HEK293 (cell line): ENCODE data around the gene KRT16.

Source experiments
- GFI1B ChIP-seq: fragments of 450-650 bp; formaldehyde crosslinking; IDR thresholded peaks from 2 replicates; pipeline ENCODE4 v1.5.1; 2016; ENCODE audit warnings: missing biosample characterization, missing genetic modification characterization
- HOXD13 ChIP-seq: sonication (generic); formaldehyde crosslinking; IDR thresholded peaks from 2 replicates; pipeline ENCODE4 v1.8.0; 2022; ENCODE audit warnings: missing genetic modification reagents, borderline replicate concordance
- ZBTB20 ChIP-seq: fragments of 450-650 bp; formaldehyde crosslinking; IDR thresholded peaks from 2 replicates; pipeline ENCODE4 v1.5.1; 2016; ENCODE audit warnings: missing biosample characterization, missing genetic modification characterization
- ZFP3 ChIP-seq: fragments of 450-650 bp; formaldehyde crosslinking; IDR thresholded peaks from 2 replicates; pipeline ENCODE4 v1.5.1; 2016; ENCODE audit warnings: low read depth, missing biosample characterization, missing genetic modification characterization
- ZNF121 ChIP-seq: fragments of 450-650 bp; formaldehyde crosslinking; IDR thresholded peaks from 2 replicates; pipeline ENCODE4 v1.5.1; 2016; ENCODE audit warnings: missing biosample characterization, missing genetic modification characterization
- ZNF138 ChIP-seq: fragments of 450-650 bp; formaldehyde crosslinking; IDR thresholded peaks from 2 replicates; pipeline ENCODE4 v1.5.1; 2016; ENCODE audit warnings: missing biosample characterization, missing genetic modification characterization, borderline replicate concordance
- ZNF140 ChIP-seq: fragments of 450-650 bp; formaldehyde crosslinking; IDR thresholded peaks from 2 replicates; pipeline ENCODE4 v1.5.1; 2016; ENCODE audit warnings: missing biosample characterization, missing genetic modification characterization
- ZNF175 ChIP-seq: fragments of 450-650 bp; formaldehyde crosslinking; IDR thresholded peaks from 2 replicates; pipeline ENCODE4 v1.5.1; 2016; ENCODE audit warnings: missing biosample characterization, missing genetic modification characterization
- ZNF394 ChIP-seq: fragments of 450-650 bp; formaldehyde crosslinking; IDR thresholded peaks from 2 replicates; pipeline ENCODE4 v1.5.1; 2016; ENCODE audit warnings: missing biosample characterization, missing genetic modification characterization, mild to moderate bottlenecking, moderate library complexity, borderline replicate concordance
- ZNF549 ChIP-seq: fragments of 450-650 bp; IDR thresholded peaks from 2 replicates; pipeline ENCODE4 v1.5.1; 2018; ENCODE audit warnings: missing biosample characterization, missing genetic modification characterization, mild to moderate bottlenecking, inconsistent platforms, moderate library complexity
- ZNF830 ChIP-seq: fragments of 450-650 bp; IDR thresholded peaks from 2 replicates; pipeline ENCODE4 v1.5.0; 2018; ENCODE audit warnings: missing biosample characterization, missing genetic modification characterization, low read depth, mild to moderate bottlenecking, moderate library complexity
- TF ChIP-seq, protein P1 (sequence below): fragments of 450-650 bp; formaldehyde crosslinking; IDR thresholded peaks from 2 replicates; pipeline ENCODE4 v1.5.1; 2016; ENCODE audit warnings: missing biosample characterization, missing genetic modification characterization
- TF ChIP-seq, protein P2 (sequence below): fragments of 450-650 bp; formaldehyde crosslinking; IDR thresholded peaks from 2 replicates; pipeline ENCODE4 v1.5.1; 2016; ENCODE audit warnings: missing biosample characterization, missing genetic modification characterization, borderline replicate concordance
- TF ChIP-seq, protein P3 (sequence below): fragments of 450-650 bp; formaldehyde crosslinking; IDR thresholded peaks from 2 replicates; pipeline ENCODE4 v1.5.1; 2017; ENCODE audit warnings: missing biosample characterization, missing genetic modification characterization

DNA sequence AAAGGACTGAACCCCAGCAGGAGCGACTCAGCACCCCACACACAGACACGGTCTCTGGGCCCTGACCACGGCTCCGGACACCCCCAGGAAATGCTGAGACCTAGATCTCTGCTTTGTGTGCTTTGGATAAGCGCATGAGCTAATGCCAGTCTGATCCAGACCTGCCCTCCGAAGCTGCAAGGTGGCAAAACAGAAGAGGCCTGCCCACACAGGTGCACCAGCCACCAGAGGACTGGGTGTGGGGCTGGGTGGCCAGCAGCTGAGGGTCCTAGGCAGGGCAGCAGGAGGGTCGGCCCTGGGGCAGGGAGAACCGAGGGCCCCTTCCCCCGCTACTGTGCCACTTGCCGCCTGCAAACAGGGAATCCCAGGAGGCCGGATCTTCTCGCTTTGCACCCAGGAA lies 45.4 kb upstream of the KRT16 start:
- TF ChIP-seq, protein P1, sequence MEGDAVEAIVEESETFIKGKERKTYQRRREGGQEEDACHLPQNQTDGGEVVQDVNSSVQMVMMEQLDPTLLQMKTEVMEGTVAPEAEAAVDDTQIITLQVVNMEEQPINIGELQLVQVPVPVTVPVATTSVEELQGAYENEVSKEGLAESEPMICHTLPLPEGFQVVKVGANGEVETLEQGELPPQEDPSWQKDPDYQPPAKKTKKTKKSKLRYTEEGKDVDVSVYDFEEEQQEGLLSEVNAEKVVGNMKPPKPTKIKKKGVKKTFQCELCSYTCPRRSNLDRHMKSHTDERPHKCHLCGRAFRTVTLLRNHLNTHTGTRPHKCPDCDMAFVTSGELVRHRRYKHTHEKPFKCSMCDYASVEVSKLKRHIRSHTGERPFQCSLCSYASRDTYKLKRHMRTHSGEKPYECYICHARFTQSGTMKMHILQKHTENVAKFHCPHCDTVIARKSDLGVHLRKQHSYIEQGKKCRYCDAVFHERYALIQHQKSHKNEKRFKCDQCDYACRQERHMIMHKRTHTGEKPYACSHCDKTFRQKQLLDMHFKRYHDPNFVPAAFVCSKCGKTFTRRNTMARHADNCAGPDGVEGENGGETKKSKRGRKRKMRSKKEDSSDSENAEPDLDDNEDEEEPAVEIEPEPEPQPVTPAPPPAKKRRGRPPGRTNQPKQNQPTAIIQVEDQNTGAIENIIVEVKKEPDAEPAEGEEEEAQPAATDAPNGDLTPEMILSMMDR: no peak
- TF ChIP-seq ZNF140 (tag by site-specific recombination) (no peak), ZNF830 (tag by site-specific recombination) (no peak), ZNF121 (no peak), ZNF394 (tag by site-specific recombination) (no peak), ZFP3 (tag by site-specific recombination) (no peak), HOXD13 (CRISPR knock-in tag) (no peak), ZNF549 (tag by site-specific recombination) (no peak), ZNF138 (tag by site-specific recombination) (no peak), ZBTB20 (tag by site-specific recombination) (no peak), GFI1B (tag by site-specific recombination) (no peak), ZNF175 (no peak)
- TF ChIP-seq, protein P2, sequence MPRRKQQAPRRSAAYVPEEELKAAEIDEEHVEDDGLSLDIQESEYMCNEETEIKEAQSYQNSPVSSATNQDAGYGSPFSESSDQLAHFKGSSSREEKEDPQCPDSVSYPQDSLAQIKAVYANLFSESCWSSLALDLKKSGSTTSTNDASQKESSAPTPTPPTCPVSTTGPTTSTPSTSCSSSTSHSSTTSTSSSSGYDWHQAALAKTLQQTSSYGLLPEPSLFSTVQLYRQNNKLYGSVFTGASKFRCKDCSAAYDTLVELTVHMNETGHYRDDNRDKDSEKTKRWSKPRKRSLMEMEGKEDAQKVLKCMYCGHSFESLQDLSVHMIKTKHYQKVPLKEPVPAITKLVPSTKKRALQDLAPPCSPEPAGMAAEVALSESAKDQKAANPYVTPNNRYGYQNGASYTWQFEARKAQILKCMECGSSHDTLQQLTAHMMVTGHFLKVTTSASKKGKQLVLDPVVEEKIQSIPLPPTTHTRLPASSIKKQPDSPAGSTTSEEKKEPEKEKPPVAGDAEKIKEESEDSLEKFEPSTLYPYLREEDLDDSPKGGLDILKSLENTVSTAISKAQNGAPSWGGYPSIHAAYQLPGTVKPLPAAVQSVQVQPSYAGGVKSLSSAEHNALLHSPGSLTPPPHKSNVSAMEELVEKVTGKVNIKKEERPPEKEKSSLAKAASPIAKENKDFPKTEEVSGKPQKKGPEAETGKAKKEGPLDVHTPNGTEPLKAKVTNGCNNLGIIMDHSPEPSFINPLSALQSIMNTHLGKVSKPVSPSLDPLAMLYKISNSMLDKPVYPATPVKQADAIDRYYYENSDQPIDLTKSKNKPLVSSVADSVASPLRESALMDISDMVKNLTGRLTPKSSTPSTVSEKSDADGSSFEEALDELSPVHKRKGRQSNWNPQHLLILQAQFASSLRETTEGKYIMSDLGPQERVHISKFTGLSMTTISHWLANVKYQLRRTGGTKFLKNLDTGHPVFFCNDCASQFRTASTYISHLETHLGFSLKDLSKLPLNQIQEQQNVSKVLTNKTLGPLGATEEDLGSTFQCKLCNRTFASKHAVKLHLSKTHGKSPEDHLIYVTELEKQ (tag by site-specific recombination): no peak
- TF ChIP-seq, protein P3, sequence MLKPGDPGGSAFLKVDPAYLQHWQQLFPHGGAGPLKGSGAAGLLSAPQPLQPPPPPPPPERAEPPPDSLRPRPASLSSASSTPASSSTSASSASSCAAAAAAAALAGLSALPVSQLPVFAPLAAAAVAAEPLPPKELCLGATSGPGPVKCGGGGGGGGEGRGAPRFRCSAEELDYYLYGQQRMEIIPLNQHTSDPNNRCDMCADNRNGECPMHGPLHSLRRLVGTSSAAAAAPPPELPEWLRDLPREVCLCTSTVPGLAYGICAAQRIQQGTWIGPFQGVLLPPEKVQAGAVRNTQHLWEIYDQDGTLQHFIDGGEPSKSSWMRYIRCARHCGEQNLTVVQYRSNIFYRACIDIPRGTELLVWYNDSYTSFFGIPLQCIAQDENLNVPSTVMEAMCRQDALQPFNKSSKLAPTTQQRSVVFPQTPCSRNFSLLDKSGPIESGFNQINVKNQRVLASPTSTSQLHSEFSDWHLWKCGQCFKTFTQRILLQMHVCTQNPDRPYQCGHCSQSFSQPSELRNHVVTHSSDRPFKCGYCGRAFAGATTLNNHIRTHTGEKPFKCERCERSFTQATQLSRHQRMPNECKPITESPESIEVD (tag by site-specific recombination): no peak
